Measurements from ENCODE around the gene CD200. TPM values are rescaled to one million over a fixed set of nuclear protein-coding genes. Genes with fewer than 3 reads are reported as not detected.
"Not testable (repeated sequence)": the region's sequence is repeated elsewhere in the genome, so short reads cannot be mapped to it uniquely, and the experiment has no call there.

The CD200 gene
- total RNA-seq, 2 experiments from 2014 or later: 0.67 to 3.6 TPM

GRCh38 chr3:112390783-112391641, 58.1 kb downstream of the CD200 start:
- H3K36me3 Mint-ChIP-seq: peaks cover 2% of the 10 kb centered on the region
- H3K27me3 Mint-ChIP-seq: no peaks in the 10 kb centered on the region
- DNase-seq (no peak), ATAC-seq (peak; percentile 47)
- peak overlapping the region; percentile 45 for H3K27ac Mint-ChIP-seq
- no peak overlapping the region for H3K4me3 Mint-ChIP-seq
- peaks cover 16% of the 10 kb centered on the region for H3K4me1 Mint-ChIP-seq
- CTCF ChIA-PET: interaction anchor here (0.9 to 1.1 kb wide), 2 partner anchors 10 to 280 kb away, joined by 3 to 4 read pairs; no protein-coding TSS in a partner anchor
- H3K9me3 Mint-ChIP-seq (ENCODE audit: low read depth): no peaks in the 10 kb centered on the region

- peak overlapping the region; percentile 6 for H3K27ac Mint-ChIP-seq
- no peak overlapping the region for H3K4me3 Mint-ChIP-seq
- peaks cover 16% of the 10 kb centered on the region for H3K4me1 Mint-ChIP-seq
- H3K36me3 Mint-ChIP-seq: peaks cover 2% of the 10 kb centered on the region
- no peaks in the 10 kb centered on the region for H3K9me3 Mint-ChIP-seq (ENCODE audit: low read depth)
- no peaks in the 10 kb centered on the region for H3K27me3 Mint-ChIP-seq
- ATAC-seq: no peak
- CTCF ChIA-PET: interaction anchor here (0.9 to 1.1 kb wide), 2 partner anchors 10 to 280 kb away, joined by 3 to 4 read pairs; no protein-coding TSS in a partner anchor
- no peak for DNase-seq
Measured at GRCh38 chr3:112391648-112392047, 58.7 kb downstream of the CD200 start.

GRCh38 chr3:112392393-112393359, 59.7 kb downstream of the CD200 start:
- peaks cover 2% of the 10 kb centered on the region for H3K36me3 Mint-ChIP-seq
- peaks cover 16% of the 10 kb centered on the region for H3K4me1 Mint-ChIP-seq
- CTCF ChIA-PET: no interaction called here
- H3K4me3 Mint-ChIP-seq: no peak overlapping the region
- H3K27me3 Mint-ChIP-seq: no peaks in the 10 kb centered on the region
- DNase-seq: no peak
- ATAC-seq: no peak
- H3K27ac Mint-ChIP-seq: no peak overlapping the region
- H3K9me3 Mint-ChIP-seq (ENCODE audit: low read depth): no peaks in the 10 kb centered on the region

GRCh38 chr3:112393360-112393728, 60.4 kb downstream of the CD200 start:
- Mint-ChIP-seq H3K36me3 (peaks cover 2% of the 10 kb centered on the region), H3K9me3 (ENCODE audit: low read depth) (no peaks in the 10 kb centered on the region), H3K27ac (no peak overlapping the region), H3K4me1 (peaks cover 16% of the 10 kb centered on the region), H3K4me3 (no peak overlapping the region), H3K27me3 (no peaks in the 10 kb centered on the region)
- ATAC-seq (no peak), DNase-seq (no peak)
- CTCF ChIA-PET: no interaction called here

GRCh38 chr3:112394003-112394640, 61.2 kb downstream of the CD200 start:
- H3K27ac Mint-ChIP-seq: no peak overlapping the region
- no peaks in the 10 kb centered on the region for H3K27me3 Mint-ChIP-seq
- H3K36me3 Mint-ChIP-seq: peaks cover 2% of the 10 kb centered on the region
- CTCF ChIA-PET: no interaction called here
- H3K4me1 Mint-ChIP-seq: peaks cover 16% of the 10 kb centered on the region
- DNase-seq (no peak), ATAC-seq (no peak)
- H3K9me3 Mint-ChIP-seq (ENCODE audit: low read depth): no peaks in the 10 kb centered on the region
- no peak overlapping the region for H3K4me3 Mint-ChIP-seq

GRCh38 chr3:112395181-112395895, 62.4 kb downstream of the CD200 start:
- CTCF ChIA-PET: interaction anchor here (0.8 kb wide), 1 partner anchor 10 kb away, joined by 4 read pairs; no protein-coding TSS in a partner anchor
- no peak overlapping the region for H3K27ac Mint-ChIP-seq
- peaks cover 2% of the 10 kb centered on the region for H3K36me3 Mint-ChIP-seq
- no peaks in the 10 kb centered on the region for H3K9me3 Mint-ChIP-seq (ENCODE audit: low read depth)
- peaks cover 16% of the 10 kb centered on the region for H3K4me1 Mint-ChIP-seq
- no peaks in the 10 kb centered on the region for H3K27me3 Mint-ChIP-seq
- no peak overlapping the region for H3K4me3 Mint-ChIP-seq
- DNase-seq: no peak
- ATAC-seq: no peak

GRCh38 chr3:112395896-112396290, 62.9 kb downstream of the CD200 start:
- no peak for DNase-seq
- Mint-ChIP-seq H3K4me3 (no peak overlapping the region), H3K27me3 (no peaks in the 10 kb centered on the region), H3K9me3 (ENCODE audit: low read depth) (no peaks in the 10 kb centered on the region), H3K27ac (no peak overlapping the region), H3K4me1 (peaks cover 13% of the 10 kb centered on the region), H3K36me3 (peaks cover 2% of the 10 kb centered on the region)
- CTCF ChIA-PET: interaction anchor here (0.8 kb wide), 1 partner anchor 9 kb away, joined by 4 read pairs; no protein-coding TSS in a partner anchor
- no peak for ATAC-seq

GRCh38 chr3:112397556-112397955, 64.6 kb downstream of the CD200 start:
- CTCF ChIA-PET: interaction anchor here (1.1 kb wide), 1 partner anchor 286 kb away, joined by 4 read pairs; no protein-coding TSS in a partner anchor
- H3K4me1 Mint-ChIP-seq: peaks cover 5% of the 10 kb centered on the region
- H3K9me3 Mint-ChIP-seq (ENCODE audit: low read depth): no peaks in the 10 kb centered on the region
- no peak for DNase-seq
- no peak for ATAC-seq
- H3K27me3 Mint-ChIP-seq: no peaks in the 10 kb centered on the region
- peaks cover 2% of the 10 kb centered on the region for H3K36me3 Mint-ChIP-seq
- H3K27ac Mint-ChIP-seq: no peak overlapping the region
- no peak overlapping the region for H3K4me3 Mint-ChIP-seq

- Mint-ChIP-seq H3K4me1 (peaks cover 5% of the 10 kb centered on the region), H3K27ac (no peak overlapping the region), H3K9me3 (ENCODE audit: low read depth) (no peaks in the 10 kb centered on the region), H3K4me3 (no peak overlapping the region), H3K27me3 (no peaks in the 10 kb centered on the region), H3K36me3 (no peaks in the 10 kb centered on the region)
- ATAC-seq: no peak
- CTCF ChIA-PET: no interaction called here
- no peak for DNase-seq
Measured at GRCh38 chr3:112399064-112399463, 66.1 kb downstream of the CD200 start.

- CTCF ChIA-PET; H3K27me3 Mint-ChIP-seq; DNase-seq; ATAC-seq; H3K36me3 Mint-ChIP-seq; H3K4me3 Mint-ChIP-seq; H3K27ac Mint-ChIP-seq; H3K9me3 Mint-ChIP-seq (ENCODE audit: low read depth); H3K4me1 Mint-ChIP-seq: not testable (repeated sequence)
Measured at GRCh38 chr3:112399554-112399953, 66.6 kb downstream of the CD200 start.

GRCh38 chr3:112400317-112400716, 67.4 kb downstream of the CD200 start:
- H3K4me1 Mint-ChIP-seq; H3K27ac Mint-ChIP-seq; DNase-seq; H3K4me3 Mint-ChIP-seq; CTCF ChIA-PET; ATAC-seq; H3K36me3 Mint-ChIP-seq; H3K9me3 Mint-ChIP-seq (ENCODE audit: low read depth); H3K27me3 Mint-ChIP-seq: not testable (repeated sequence)

GRCh38 chr3:112401617-112402016, 68.7 kb downstream of the CD200 start:
- Mint-ChIP-seq H3K4me1 (peaks cover 4% of the 10 kb centered on the region), H3K36me3 (no peaks in the 10 kb centered on the region), H3K4me3 (no peak overlapping the region), H3K27me3 (no peaks in the 10 kb centered on the region), H3K27ac (no peak overlapping the region), H3K9me3 (ENCODE audit: low read depth) (no peaks in the 10 kb centered on the region)
- DNase-seq (no peak), ATAC-seq (no peak)
- CTCF ChIA-PET: interaction anchor here (1.3 kb wide), 1 partner anchor 10 kb away, joined by 3 read pairs; no protein-coding TSS in a partner anchor

All from activated CD8-positive, alpha-beta memory T cell treated with anti-CD3 and anti-CD28 coated beads, Interleukin-2, amount 10 ng/mL, durations not matched to agents 7 days and 5 days (primary cell).